ENCODE results near the gene DNASE1L3. TPM values are rescaled to one million over a fixed set of nuclear protein-coding genes. Genes with fewer than 3 reads are reported as not detected.

Gene DNASE1L3
- total and polyA plus RNA-seq, 9 donors = 0.34 to 1.6 (median 0.92) TPM

DNA sequence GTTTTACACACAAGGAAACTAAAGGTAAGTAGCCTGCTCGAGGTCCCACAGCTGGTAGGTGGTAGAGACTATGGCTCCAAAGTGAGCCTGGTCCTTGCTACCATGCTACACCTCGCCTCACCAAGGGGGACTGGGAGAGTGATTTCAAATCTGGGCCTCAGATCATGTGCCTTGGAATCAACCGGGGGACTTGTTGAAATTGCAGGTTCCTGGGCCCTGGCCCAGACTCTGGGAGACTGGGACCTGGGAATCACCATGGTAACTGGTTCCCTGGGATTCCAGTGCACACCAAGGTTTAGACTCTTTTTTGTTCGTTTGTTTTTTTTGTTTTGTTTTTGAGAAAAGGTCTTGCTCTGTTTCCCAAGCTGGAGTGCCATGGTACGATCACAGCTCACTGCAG lies 21.1 kb downstream of the DNASE1L3 start:
- WGBS (ENCODE audit: insufficient coverage) = 63% methylated on average over 4 of the region's 5 CpGs
- no peaks in the 10 kb centered on the region for H3K27me3 ChIP-seq (ENCODE audit: control insufficient read depth, insufficient read depth, low read length)
- H3K36me3 ChIP-seq (ENCODE audit: control insufficient read depth, insufficient read depth, low read length) = no peaks in the 10 kb centered on the region
- peaks cover 3% of the 10 kb centered on the region for H3K4me1 ChIP-seq (ENCODE audit: control insufficient read depth, insufficient read depth, low read length)
- no peak for DNase-seq
- no peak overlapping the region for H3K4me3 ChIP-seq (ENCODE audit: low read length)
- no peaks in the 10 kb centered on the region for H3K9me3 ChIP-seq (replicated peaks; ENCODE audit: control insufficient read depth, low read depth, low read length)
- no peak overlapping the region for H3K27ac ChIP-seq (ENCODE audit: low read length)

DNA sequence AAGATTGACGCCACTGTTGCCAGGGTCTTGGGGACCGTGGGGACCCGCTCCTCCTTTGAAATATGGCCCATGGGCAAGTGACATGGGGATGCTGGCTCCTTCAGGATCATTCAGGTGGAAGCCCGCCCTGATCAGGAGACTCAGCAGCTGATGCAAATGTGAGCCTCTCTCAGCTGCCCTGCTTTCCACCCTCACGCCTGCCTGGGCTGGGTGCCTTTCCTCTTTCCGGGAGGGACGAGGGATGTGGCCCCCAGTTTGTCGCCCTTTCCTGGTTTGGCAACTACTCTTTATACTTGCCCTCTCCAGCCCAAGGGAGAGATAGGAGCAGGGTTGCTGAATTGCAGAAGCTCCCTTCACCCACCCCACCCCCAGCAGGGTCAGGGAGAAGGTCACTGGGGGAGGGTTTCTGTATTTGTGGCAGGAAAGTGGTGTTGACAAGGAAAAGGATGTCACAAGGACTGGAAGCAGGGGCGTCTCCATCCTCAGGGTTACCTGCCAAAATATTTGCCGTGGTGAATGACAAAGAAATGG lies 21.8 kb downstream of the DNASE1L3 start:
- peaks cover 3% of the 10 kb centered on the region for H3K4me1 ChIP-seq (ENCODE audit: control insufficient read depth, insufficient read depth, low read length)
- H3K36me3 ChIP-seq (ENCODE audit: control insufficient read depth, insufficient read depth, low read length) = no peaks in the 10 kb centered on the region
- peak; percentile 22 for DNase-seq
- H3K27ac ChIP-seq (ENCODE audit: low read length) = no peak overlapping the region
- no peaks in the 10 kb centered on the region for H3K9me3 ChIP-seq (replicated peaks; ENCODE audit: control insufficient read depth, low read depth, low read length)
- WGBS (ENCODE audit: insufficient coverage) = 56% methylated on average over 7 of the region's 10 CpGs
- no peak overlapping the region for H3K4me3 ChIP-seq (ENCODE audit: low read length)
- H3K27me3 ChIP-seq (ENCODE audit: control insufficient read depth, insufficient read depth, low read length) = no peaks in the 10 kb centered on the region

DNA sequence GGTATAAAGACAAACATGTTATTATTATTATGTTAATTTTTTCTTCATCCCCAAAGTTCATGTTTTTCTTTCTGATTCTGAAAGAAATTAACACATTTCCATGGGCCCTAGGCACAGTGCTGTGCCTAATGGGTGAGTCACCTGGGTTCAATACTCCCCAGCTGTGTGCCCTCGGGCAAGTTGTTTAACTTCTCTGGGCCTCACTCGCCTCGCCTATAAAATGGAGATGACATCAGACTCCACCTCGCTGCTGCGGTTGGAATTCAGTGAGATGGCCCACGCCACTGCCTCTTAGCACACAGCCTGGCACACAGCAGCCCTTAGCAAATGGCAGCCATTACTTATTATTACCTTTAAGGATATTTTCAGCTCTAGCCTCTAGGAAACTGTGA lies 22.6 kb downstream of the DNASE1L3 start:
- WGBS (ENCODE audit: insufficient coverage) = 81% methylated on average over 5 of the region's 6 CpGs
- peaks cover 3% of the 10 kb centered on the region for H3K4me1 ChIP-seq (ENCODE audit: control insufficient read depth, insufficient read depth, low read length)
- DNase-seq = no peak
- no peaks in the 10 kb centered on the region for H3K9me3 ChIP-seq (replicated peaks; ENCODE audit: control insufficient read depth, low read depth, low read length)
- no peak overlapping the region for H3K27ac ChIP-seq (ENCODE audit: low read length)
- H3K36me3 ChIP-seq (ENCODE audit: control insufficient read depth, insufficient read depth, low read length) = no peaks in the 10 kb centered on the region
- no peak overlapping the region for H3K4me3 ChIP-seq (ENCODE audit: low read length)
- no peaks in the 10 kb centered on the region for H3K27me3 ChIP-seq (ENCODE audit: control insufficient read depth, insufficient read depth, low read length)

DNA sequence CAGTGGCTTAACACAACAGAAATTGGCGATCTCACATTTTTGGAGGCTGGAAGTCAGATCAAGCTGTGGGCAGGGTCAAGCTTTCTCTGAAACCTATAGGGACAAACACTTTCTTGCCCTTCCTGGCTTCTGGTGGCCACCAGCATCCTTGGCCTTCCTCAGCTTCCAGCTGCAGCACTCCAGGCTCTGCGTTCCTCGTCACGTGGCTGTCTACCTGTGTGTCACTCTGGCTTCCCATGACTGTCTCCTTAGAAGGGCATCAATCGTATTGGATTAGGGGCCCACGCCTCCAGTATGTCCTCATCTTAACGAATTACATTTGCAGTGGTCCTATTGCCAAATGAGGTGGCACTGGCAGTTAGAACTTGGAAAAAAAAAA lies 25.8 kb downstream of the DNASE1L3 start:
- no peak for DNase-seq
- Histone ChIP-seq H3K4me3 (ENCODE audit: low read length) (no peak overlapping the region), H3K36me3 (ENCODE audit: control insufficient read depth, insufficient read depth, low read length) (no peaks in the 10 kb centered on the region), H3K9me3 (replicated peaks; ENCODE audit: control insufficient read depth, low read depth, low read length) (no peaks in the 10 kb centered on the region), H3K27me3 (ENCODE audit: control insufficient read depth, insufficient read depth, low read length) (no peaks in the 10 kb centered on the region), H3K27ac (ENCODE audit: low read length) (no peak overlapping the region), H3K4me1 (ENCODE audit: control insufficient read depth, insufficient read depth, low read length) (peaks cover 3% of the 10 kb centered on the region)
- WGBS (ENCODE audit: insufficient coverage) = 91% methylated on average over 6 of the region's 7 CpGs

DNA sequence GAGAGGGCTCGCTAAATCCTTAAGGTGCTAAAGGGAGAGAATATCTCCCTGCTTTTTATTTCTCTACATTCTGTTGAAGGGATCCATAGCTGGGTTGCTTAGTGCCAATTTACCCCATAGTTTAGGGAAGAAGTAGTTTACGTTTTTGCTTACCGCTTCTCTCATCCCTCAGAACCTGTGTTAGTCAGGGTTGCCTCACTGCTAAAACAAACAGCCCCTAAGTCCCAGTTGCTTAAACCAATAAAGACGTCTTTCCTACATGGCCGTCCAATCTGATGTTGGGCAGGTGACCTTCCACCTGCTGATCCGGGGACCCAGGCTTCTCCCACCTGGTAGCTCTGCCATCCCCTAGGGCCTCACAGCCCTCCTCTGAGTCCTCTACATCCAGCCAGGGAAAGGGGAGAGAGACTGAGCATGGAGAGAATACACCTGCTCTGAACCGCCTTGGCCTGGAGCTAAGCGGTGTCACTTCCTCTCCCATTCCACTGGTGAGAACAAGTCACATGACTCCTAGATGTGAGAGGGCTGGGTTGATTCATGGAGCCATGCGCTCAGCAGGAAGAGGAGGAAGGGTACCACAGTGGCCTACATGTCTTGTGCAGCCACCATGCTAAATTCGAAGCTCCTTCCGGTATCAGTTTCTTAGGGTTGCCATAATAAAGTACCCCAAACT lies 26.3 kb downstream of the DNASE1L3 start:
- DNase-seq = no peak
- Histone ChIP-seq H3K9me3 (replicated peaks; ENCODE audit: control insufficient read depth, low read depth, low read length) (no peaks in the 10 kb centered on the region), H3K36me3 (ENCODE audit: control insufficient read depth, insufficient read depth, low read length) (no peaks in the 10 kb centered on the region), H3K27me3 (ENCODE audit: control insufficient read depth, insufficient read depth, low read length) (no peaks in the 10 kb centered on the region), H3K27ac (ENCODE audit: low read length) (no peak overlapping the region), H3K4me3 (ENCODE audit: low read length) (no peak overlapping the region), H3K4me1 (ENCODE audit: control insufficient read depth, insufficient read depth, low read length) (peaks cover 3% of the 10 kb centered on the region)
- 90% methylated on average over 2 of the region's 11 CpGs for WGBS (ENCODE audit: insufficient coverage)

DNA sequence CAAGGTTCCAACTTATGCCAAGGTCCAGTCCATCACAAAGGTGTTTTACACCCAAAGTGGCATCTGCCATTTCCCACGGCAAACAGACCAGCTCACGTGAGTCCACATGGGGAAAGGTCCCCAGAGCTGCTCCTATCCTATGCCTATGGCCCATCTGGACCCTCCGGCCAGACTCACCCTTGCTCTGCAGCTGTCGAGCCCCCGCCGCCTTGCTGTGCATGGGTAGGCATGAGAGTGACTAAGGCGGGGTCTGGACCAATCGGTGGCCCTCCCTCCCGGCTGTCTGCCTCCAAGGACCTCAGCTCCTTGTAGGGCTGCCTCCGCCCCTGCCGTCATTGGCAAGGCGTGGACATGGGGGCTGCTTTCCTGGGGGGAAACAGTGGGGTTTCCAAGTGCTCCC lies 26.9 kb downstream of the DNASE1L3 start:
- no peak overlapping the region for H3K4me3 ChIP-seq (ENCODE audit: low read length)
- no peaks in the 10 kb centered on the region for H3K36me3 ChIP-seq (ENCODE audit: control insufficient read depth, insufficient read depth, low read length)
- no peaks in the 10 kb centered on the region for H3K27me3 ChIP-seq (ENCODE audit: control insufficient read depth, insufficient read depth, low read length)
- 91% methylated on average over 6 of the region's 12 CpGs for WGBS (ENCODE audit: insufficient coverage)
- H3K27ac ChIP-seq (ENCODE audit: low read length) = no peak overlapping the region
- no peaks in the 10 kb centered on the region for H3K9me3 ChIP-seq (replicated peaks; ENCODE audit: control insufficient read depth, low read depth, low read length)
- peaks cover 3% of the 10 kb centered on the region for H3K4me1 ChIP-seq (ENCODE audit: control insufficient read depth, insufficient read depth, low read length)
- DNase-seq = no peak

DNA sequence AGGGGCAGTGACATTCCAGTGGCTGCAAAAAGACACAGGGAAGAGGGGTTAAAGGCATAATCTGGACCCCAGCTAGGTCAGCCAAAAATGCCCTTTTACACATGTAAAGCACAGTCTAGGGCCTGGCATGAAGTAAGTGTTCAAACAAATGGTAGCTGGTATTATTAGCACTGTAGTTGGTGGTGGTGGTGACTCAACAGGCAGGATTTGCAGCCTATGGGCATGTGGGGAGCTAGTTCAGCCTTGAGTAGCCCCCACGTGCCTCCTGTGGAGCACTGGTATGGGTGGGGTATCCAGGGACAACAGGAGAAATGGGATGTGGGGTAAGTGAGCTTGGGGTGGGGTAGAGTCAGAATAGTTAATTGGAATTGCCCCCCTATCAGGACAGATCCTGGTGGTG lies 27.6 kb downstream of the DNASE1L3 start:
- H3K27ac ChIP-seq (ENCODE audit: low read length) = no peak overlapping the region
- H3K4me3 ChIP-seq (ENCODE audit: low read length) = no peak overlapping the region
- no peaks in the 10 kb centered on the region for H3K36me3 ChIP-seq (ENCODE audit: control insufficient read depth, insufficient read depth, low read length)
- no peaks in the 10 kb centered on the region for H3K9me3 ChIP-seq (replicated peaks; ENCODE audit: control insufficient read depth, low read depth, low read length)
- no peak for DNase-seq
- H3K27me3 ChIP-seq (ENCODE audit: control insufficient read depth, insufficient read depth, low read length) = peaks cover 2% of the 10 kb centered on the region
- 75% methylated on average over 1 of the region's 1 CpG for WGBS (ENCODE audit: insufficient coverage)
- peaks cover 3% of the 10 kb centered on the region for H3K4me1 ChIP-seq (ENCODE audit: control insufficient read depth, insufficient read depth, low read length)

DNA sequence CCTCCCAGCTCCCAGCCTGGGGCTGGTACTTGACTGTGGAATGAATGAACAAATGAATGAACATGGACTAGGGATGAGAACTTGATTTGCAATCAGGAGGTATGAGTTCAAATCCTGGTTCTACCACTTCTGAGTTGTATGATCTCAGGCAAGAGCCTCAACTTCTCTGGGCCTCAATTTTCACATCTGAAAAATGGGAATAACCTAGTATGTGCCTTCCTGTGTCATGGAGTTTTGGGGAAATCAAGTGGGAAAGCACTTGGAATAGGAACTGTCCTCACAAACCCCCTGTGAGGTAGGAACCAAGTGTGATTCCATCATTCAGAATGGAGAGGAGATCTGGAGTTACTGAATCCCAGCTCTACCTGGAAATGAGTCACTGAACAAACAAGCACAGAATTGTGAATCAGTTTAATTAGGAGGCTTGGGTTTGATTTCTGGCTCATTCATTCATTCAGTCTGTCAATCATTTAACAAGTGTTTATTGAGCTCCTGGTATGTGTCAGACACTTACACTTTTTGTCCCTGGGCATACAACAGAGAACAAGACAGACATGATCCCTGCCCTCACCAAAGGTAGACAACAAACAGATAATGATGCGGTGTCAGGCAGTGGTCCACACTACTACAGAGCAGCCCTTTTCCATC lies 29.7 kb downstream of the DNASE1L3 start:
- Histone ChIP-seq H3K27ac (ENCODE audit: low read length) (no peak overlapping the region), H3K27me3 (ENCODE audit: control insufficient read depth, insufficient read depth, low read length) (peaks cover 3% of the 10 kb centered on the region), H3K36me3 (ENCODE audit: control insufficient read depth, insufficient read depth, low read length) (no peaks in the 10 kb centered on the region), H3K4me1 (ENCODE audit: control insufficient read depth, insufficient read depth, low read length) (peaks cover 6% of the 10 kb centered on the region), H3K4me3 (ENCODE audit: low read length) (no peak overlapping the region), H3K9me3 (replicated peaks; ENCODE audit: control insufficient read depth, low read depth, low read length) (no peaks in the 10 kb centered on the region)
- DNase-seq = no peak
- WGBS (ENCODE audit: insufficient coverage) = no CpG with 5 or more reads among the region's 1 CpG

DNA sequence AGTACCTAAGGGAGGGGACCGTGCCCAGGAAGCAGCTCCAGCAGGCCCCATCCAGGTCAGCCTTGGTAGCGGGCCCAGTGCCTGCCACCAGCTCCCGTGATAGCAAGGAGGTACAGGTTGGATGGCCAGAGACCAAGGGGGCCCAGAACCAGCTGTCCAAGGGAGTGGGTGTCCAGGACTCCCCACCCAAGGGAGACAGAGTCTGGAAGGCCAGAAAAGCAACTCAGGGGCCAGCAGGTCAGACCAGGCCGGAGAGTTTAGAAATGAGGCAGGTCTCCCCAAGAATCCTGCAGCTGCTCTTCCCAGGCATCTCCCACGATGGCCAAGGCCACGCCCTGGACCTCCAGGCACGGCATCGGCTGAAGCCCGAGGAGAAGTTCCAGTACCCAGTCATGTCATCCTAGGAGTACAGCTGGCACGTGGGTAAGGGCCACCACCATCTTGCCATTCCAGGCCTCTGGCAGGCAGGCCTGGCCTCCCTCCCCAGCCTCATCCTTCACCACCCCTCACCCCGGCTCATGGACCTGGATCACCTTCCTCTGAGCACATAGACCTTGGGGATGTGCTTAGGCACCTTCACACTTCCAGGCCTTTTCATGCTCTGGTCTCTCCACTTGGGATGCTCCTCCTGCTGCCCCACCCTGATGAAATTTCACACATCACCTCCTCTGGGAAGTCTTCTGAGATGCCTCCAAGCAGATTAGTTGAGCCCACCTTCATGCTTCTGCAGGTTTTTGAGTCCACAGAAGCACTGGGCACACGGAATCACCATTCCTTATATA lies 30.5 kb downstream of the DNASE1L3 start:
- H3K36me3 ChIP-seq (ENCODE audit: control insufficient read depth, insufficient read depth, low read length) = no peaks in the 10 kb centered on the region
- no peak overlapping the region for H3K4me3 ChIP-seq (ENCODE audit: low read length)
- no peak overlapping the region for H3K27ac ChIP-seq (ENCODE audit: low read length)
- peaks cover 11% of the 10 kb centered on the region for H3K4me1 ChIP-seq (ENCODE audit: control insufficient read depth, insufficient read depth, low read length)
- H3K9me3 ChIP-seq (replicated peaks; ENCODE audit: control insufficient read depth, low read depth, low read length) = no peaks in the 10 kb centered on the region
- 76% methylated on average over 10 of the region's 12 CpGs for WGBS (ENCODE audit: insufficient coverage)
- peaks cover 3% of the 10 kb centered on the region for H3K27me3 ChIP-seq (ENCODE audit: control insufficient read depth, insufficient read depth, low read length)
- DNase-seq = no peak

Data from muscle of leg (tissue), 11 donors.